H9 (cell line): Measurements from ENCODE around the gene ASGR1. TPM values are rescaled to one million over a fixed set of nuclear protein-coding genes. Genes with fewer than 3 reads are reported as not detected.

Experiments used
- DNase-seq: peaks from one replicate; pipeline ENCODE4 v3.0.0-alpha.2; 2017
- H2AFZ ChIP-seq: one replicate; pipeline ENCODE4 v1.6.1; 2013; ENCODE audit warnings: mild to moderate bottlenecking, low read length, control low read depth, moderate library complexity
- H2AK5ac ChIP-seq: 2 replicates; pipeline ENCODE4 v1.6.1; 2013; ENCODE audit warnings: low read length, control low read depth, mixed read lengths; ENCODE audit not compliant: insufficient read length
- H2BK120ac ChIP-seq: one replicate; pipeline ENCODE4 v1.6.1; 2013; ENCODE audit warnings: low read depth, mild to moderate bottlenecking, low read length, control low read depth, inconsistent platforms; ENCODE audit not compliant: poor library complexity, severe bottlenecking
- H2BK12ac ChIP-seq: 2 replicates; pipeline ENCODE4 v1.6.1; 2013; ENCODE audit warnings: low read length, control low read depth, mixed read lengths, low read depth; ENCODE audit not compliant: insufficient read length
- H2BK15ac ChIP-seq: 2 replicates; pipeline ENCODE4 v1.6.1; 2013; ENCODE audit warnings: low read depth, low read length, control low read depth
- H2BK20ac ChIP-seq: one replicate; pipeline ENCODE4 v1.6.1; 2013; ENCODE audit warnings: low read depth, mild to moderate bottlenecking, low read length, control low read depth, inconsistent platforms; ENCODE audit not compliant: poor library complexity, severe bottlenecking
- H2BK5ac ChIP-seq: 2 replicates; pipeline ENCODE4 v1.6.1; 2013; ENCODE audit warnings: low read length, control low read depth, mixed read lengths; ENCODE audit not compliant: insufficient read length
- H3K14ac ChIP-seq: 2 replicates; pipeline ENCODE4 v1.6.1; 2013; ENCODE audit warnings: low read length, control low read depth; ENCODE audit not compliant: insufficient read depth
- H3K18ac ChIP-seq: 2 replicates; pipeline ENCODE4 v1.6.1; 2013; ENCODE audit warnings: low read depth, mild to moderate bottlenecking, mixed read lengths, low read length, control low read depth; ENCODE audit not compliant: insufficient read length
- H3K23ac ChIP-seq: 2 replicates; pipeline ENCODE4 v1.6.1; 2013; ENCODE audit warnings: low read length, control low read depth, mixed read lengths, low read depth; ENCODE audit not compliant: insufficient read length
- H3K23me2 ChIP-seq: 2 replicates; pipeline ENCODE4 v1.6.1; 2013; ENCODE audit warnings: low read depth, mild to moderate bottlenecking, mixed read lengths, low read length, control low read depth; ENCODE audit not compliant: insufficient read length, poor library complexity, severe bottlenecking
- H3K27ac ChIP-seq: 2 replicates; pipeline ENCODE4 v1.5.1; 2013; ENCODE audit warnings: low read length, control low read depth, mixed read lengths, low read depth; ENCODE audit not compliant: insufficient read length
- H3K27me3 ChIP-seq: 2 replicates; pipeline ENCODE4 v1.6.1; 2013; ENCODE audit warnings: low read length, control low read depth, inconsistent platforms; ENCODE audit not compliant: insufficient read depth
- H3K4ac ChIP-seq: 2 replicates; pipeline ENCODE4 v1.6.1; 2013; ENCODE audit warnings: low read depth, mild to moderate bottlenecking, control low read depth, inconsistent platforms, low read length, moderate library complexity
- H3K4me1 ChIP-seq: 2 replicates; pipeline ENCODE4 v1.6.1; 2013; ENCODE audit warnings: low read length, control low read depth, inconsistent platforms; ENCODE audit not compliant: insufficient read depth
- H3K4me2 ChIP-seq: 2 replicates; pipeline ENCODE4 v1.6.1; 2013; ENCODE audit warnings: low read length, control low read depth, mixed read lengths; ENCODE audit not compliant: insufficient read length, insufficient read depth
- H3K56ac ChIP-seq: 2 replicates; pipeline ENCODE4 v1.6.1; 2013; ENCODE audit warnings: low read depth, mild to moderate bottlenecking, mixed read lengths, low read length, control low read depth; ENCODE audit not compliant: insufficient read length
- H3K79me1 ChIP-seq: 2 replicates; pipeline ENCODE4 v1.6.1; 2013; ENCODE audit warnings: low read depth, mild to moderate bottlenecking, moderate library complexity, low read length, control low read depth, inconsistent platforms; ENCODE audit not compliant: insufficient read depth, poor library complexity, severe bottlenecking
- H3K79me2 ChIP-seq: 2 replicates; pipeline ENCODE4 v1.6.1; 2013; ENCODE audit warnings: low read length, control low read depth, inconsistent platforms; ENCODE audit not compliant: insufficient read depth
- H3K9ac ChIP-seq: 2 replicates; pipeline ENCODE4 v1.6.1; 2013; ENCODE audit warnings: low read length, control low read depth, mixed read lengths; ENCODE audit not compliant: insufficient read length; ENCODE audit errors: extremely low read depth
- H3K9me3 ChIP-seq: one replicate; pipeline ENCODE4 v1.6.1; 2013; ENCODE audit warnings: low read depth, low read length, inconsistent platforms; ENCODE audit not compliant: control insufficient read depth
- H3T11ph ChIP-seq: one replicate; pipeline ENCODE4 v1.6.1; 2013; ENCODE audit warnings: mild to moderate bottlenecking, low read length, control low read depth, inconsistent platforms
- H4K20me1 ChIP-seq: one replicate; pipeline ENCODE4 v1.6.1; 2013; ENCODE audit not compliant: control insufficient read depth, insufficient read length, insufficient read depth
- H4K5ac ChIP-seq: 2 replicates; pipeline ENCODE4 v1.6.1; 2013; ENCODE audit warnings: low read depth, mild to moderate bottlenecking, mixed read lengths, low read length, control low read depth; ENCODE audit not compliant: insufficient read length
- H4K8ac ChIP-seq: replicated peaks from 2 replicates; pipeline ENCODE4 v1.6.1; 2013; ENCODE audit warnings: low read length, control low read depth, mixed read lengths, low read depth; ENCODE audit not compliant: insufficient read length
- H4K91ac ChIP-seq: 2 replicates; pipeline ENCODE4 v1.6.1; 2013; ENCODE audit warnings: low read depth, mild to moderate bottlenecking, moderate library complexity, mixed read lengths, low read length, control low read depth; ENCODE audit not compliant: insufficient read length
- H3K27ac Mint-ChIP-seq, 3 experiments: 2 replicates in 2 of 3; 3 replicates in 1 of 3; pipeline ENCODE4 v1.8.0; 2020 to 2021; ENCODE audit warnings: mixed read lengths in 3 of 3, mild to moderate bottlenecking in 1 of 3, moderate library complexity in 1 of 3
- H3K27me3 Mint-ChIP-seq: 2 replicates; pipeline ENCODE4 v1.8.0; 2021; ENCODE audit warnings: low read depth, mild to moderate bottlenecking, moderate library complexity, mixed read lengths
- H3K36me3 Mint-ChIP-seq, 3 experiments: 2 replicates in 2 of 3; 3 replicates in 1 of 3; pipeline ENCODE4 v1.8.0; 2020 to 2021; ENCODE audit warnings: low read depth in 3 of 3, mixed read lengths in 3 of 3; ENCODE audit not compliant: insufficient read depth in 1 of 3
- H3K4me1 Mint-ChIP-seq, 2 experiments: 2 replicates each; pipeline ENCODE4 v1.8.0; 2020; ENCODE audit warnings: mixed read lengths in 2 of 2
- H3K4me3 Mint-ChIP-seq, 2 experiments: 2 replicates in 1 of 2; 3 replicates in 1 of 2; pipeline ENCODE4 v1.8.0; 2020 to 2021; ENCODE audit warnings: mild to moderate bottlenecking in 2 of 2, mixed read lengths in 2 of 2, moderate library complexity in 1 of 2
- H3K9me3 Mint-ChIP-seq, 2 experiments: 2 replicates in 1 of 2; 3 replicates in 1 of 2; pipeline ENCODE4 v1.8.0; 2020; ENCODE audit warnings: mild to moderate bottlenecking in 2 of 2, mixed read lengths in 2 of 2, moderate library complexity in 1 of 2
- WGBS: extraction: QIAGEN DNeasy Blood & Tissue Kit; methylation state at CpG from one replicate; pipeline ENCODE4 v1.1.7; 2013; ENCODE audit warnings: missing lambda C conversion rate, low lambda C conversion rate, mixed read lengths; ENCODE audit not compliant: insufficient read length; ENCODE audit errors: extremely low coverage; 5-methylcytosine and 5-hydroxymethylcytosine counted together
- total RNA-seq: library from RNA; stranded (reverse); gene quantifications from 2 replicates; pipeline ENCODE4 v1.2.1, GENCODE V29; 2021
- TF ChIP-seq, protein P1 (sequence below): fragments of 200-600 bp; sonication (generic); conservative IDR thresholded peaks from 3 replicates; pipeline ENCODE4 v1.8.0; 2021; ENCODE audit warnings: antibody characterized with exemption, mild to moderate bottlenecking

The ASGR1 gene
- total RNA-seq, 1 experiment from 2014 or later: 5.9 TPM

GRCh38 chr17:7141824-7142223, 37.3 kb downstream of the ASGR1 start:
- Histone ChIP-seq H3K27ac (no peak overlapping the region), H3K9ac (no peak overlapping the region), H3K79me2 (no peaks in the 10 kb centered on the region), H2BK15ac (no peak overlapping the region), H3K14ac (no peak overlapping the region), H3K4me2 (no peak overlapping the region), H3T11ph (no peak overlapping the region), H2AK5ac (no peak overlapping the region), H3K4ac (no peak overlapping the region), H4K8ac (no peak overlapping the region), H2BK120ac (no peak overlapping the region), H2BK5ac (no peak overlapping the region), H3K9me3 (no peaks in the 10 kb centered on the region), H3K23me2 (no peaks in the 10 kb centered on the region), H2BK12ac (no peak overlapping the region), H3K56ac (no peak overlapping the region), H3K27me3 (no peaks in the 10 kb centered on the region), H3K4me1 (peaks cover 2% of the 10 kb centered on the region; the same call in 1 of the 2 replicates), H2BK20ac (no peak overlapping the region), H4K5ac (no peak overlapping the region), H3K23ac (no peak overlapping the region), H3K79me1 (no peaks in the 10 kb centered on the region), H3K18ac (no peak overlapping the region), H4K91ac (no peak overlapping the region), H2AFZ (no peak overlapping the region), H4K20me1 (no peaks in the 10 kb centered on the region)
- no peak for DNase-seq
- TF ChIP-seq, protein P1, sequence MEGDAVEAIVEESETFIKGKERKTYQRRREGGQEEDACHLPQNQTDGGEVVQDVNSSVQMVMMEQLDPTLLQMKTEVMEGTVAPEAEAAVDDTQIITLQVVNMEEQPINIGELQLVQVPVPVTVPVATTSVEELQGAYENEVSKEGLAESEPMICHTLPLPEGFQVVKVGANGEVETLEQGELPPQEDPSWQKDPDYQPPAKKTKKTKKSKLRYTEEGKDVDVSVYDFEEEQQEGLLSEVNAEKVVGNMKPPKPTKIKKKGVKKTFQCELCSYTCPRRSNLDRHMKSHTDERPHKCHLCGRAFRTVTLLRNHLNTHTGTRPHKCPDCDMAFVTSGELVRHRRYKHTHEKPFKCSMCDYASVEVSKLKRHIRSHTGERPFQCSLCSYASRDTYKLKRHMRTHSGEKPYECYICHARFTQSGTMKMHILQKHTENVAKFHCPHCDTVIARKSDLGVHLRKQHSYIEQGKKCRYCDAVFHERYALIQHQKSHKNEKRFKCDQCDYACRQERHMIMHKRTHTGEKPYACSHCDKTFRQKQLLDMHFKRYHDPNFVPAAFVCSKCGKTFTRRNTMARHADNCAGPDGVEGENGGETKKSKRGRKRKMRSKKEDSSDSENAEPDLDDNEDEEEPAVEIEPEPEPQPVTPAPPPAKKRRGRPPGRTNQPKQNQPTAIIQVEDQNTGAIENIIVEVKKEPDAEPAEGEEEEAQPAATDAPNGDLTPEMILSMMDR: no peak
- WGBS: no CpG with 5 or more reads among the region's 10 CpGs
- Mint-ChIP-seq H3K36me3 (no peaks in the 10 kb centered on the region), H3K27me3 (peaks cover 24% of the 10 kb centered on the region), H3K9me3 (no peaks in the 10 kb centered on the region), H3K4me3 (no peak overlapping the region), H3K4me1 (peaks cover 35 to 44% of the 10 kb centered on the region in 2 experiments), H3K27ac (0 out of 7 replicates have a peak overlapping the region, but pooled peaks of 1 of the 3 experiments have one; percentile 15)
